SJSA1 (cell line): ENCODE results near the gene MOB1B. TPM values are rescaled to one million over a fixed set of nuclear protein-coding genes. Genes with fewer than 3 reads are reported as not detected.

ENCODE experiments used
- DNase-seq, 2 experiments: peaks; one replicate each; pipeline ENCODE4 v3.0.0-alpha.2; 2015 to 2020; ENCODE audit warnings: low spot score in 2 of 2, low read depth in 1 of 2
- H3K27ac ChIP-seq: fragments of 250-450 bp; sonication (Bioruptor Pico); 2 replicates; pipeline ENCODE4 v1.5.1; 2020; ENCODE audit warnings: mild to moderate bottlenecking, moderate library complexity
- H3K27me3 ChIP-seq: fragments of 250-450 bp; sonication (Bioruptor Pico); replicated peaks from 2 replicates; pipeline ENCODE4 v1.5.1; 2020; ENCODE audit warnings: mild to moderate bottlenecking, moderate library complexity
- H3K36me3 ChIP-seq: fragments of 250-450 bp; sonication (Bioruptor Pico); 2 replicates; pipeline ENCODE4 v1.5.1; 2020; ENCODE audit warnings: mild to moderate bottlenecking
- H3K4me1 ChIP-seq: fragments of 250-450 bp; sonication (Bioruptor Pico); replicated peaks from 2 replicates; pipeline ENCODE4 v1.6.1; 2021; ENCODE audit warnings: mild to moderate bottlenecking
- H3K4me3 ChIP-seq: fragments of 250-450 bp; sonication (Bioruptor Pico); 2 replicates; pipeline ENCODE4 v1.5.1; 2020; ENCODE audit warnings: mild to moderate bottlenecking
- H3K9me3 ChIP-seq: fragments of 250-450 bp; sonication (Bioruptor Pico); replicated peaks from 2 replicates; pipeline ENCODE4 v1.5.1; 2020; ENCODE audit warnings: mild to moderate bottlenecking
- total RNA-seq: library from RNA; depleted of rRNA; stranded (reverse); fragments of >200 nt; shearing (Covaris generic); gene quantifications from 2 replicates; pipeline ENCODE4 v1.2.3, GENCODE V29; 2014

Gene MOB1B
- total RNA-seq, 1 experiment from 2014 or later = 12.9 TPM

GRCh38 chr4:70948665-70949260, 46.6 kb downstream of the MOB1B start:
- Histone ChIP-seq H3K4me3 (no peak overlapping the region), H3K27me3 (no peaks in the 10 kb centered on the region), H3K36me3 (no peaks in the 10 kb centered on the region), H3K27ac (no peak overlapping the region), H3K4me1 (peaks cover 10% of the 10 kb centered on the region), H3K9me3 (no peaks in the 10 kb centered on the region)
- no peak for DNase-seq

GRCh38 chr4:70954032-70954431, 51.9 kb downstream of the MOB1B start:
- no peaks in the 10 kb centered on the region for H3K9me3 ChIP-seq
- no peaks in the 10 kb centered on the region for H3K27me3 ChIP-seq
- DNase-seq = no peak

GRCh38 chr4:70956549-70957210, 54.5 kb downstream of the MOB1B start:
- Histone ChIP-seq H3K27ac (no peak overlapping the region), H3K36me3 (peaks cover 17% of the 10 kb centered on the region; the same call in 1 of the 2 replicates), H3K4me1 (peaks cover 6% of the 10 kb centered on the region; the same call in 1 of the 2 replicates), H3K27me3 (no peaks in the 10 kb centered on the region), H3K9me3 (no peaks in the 10 kb centered on the region), H3K4me3 (no peak overlapping the region)
- DNase-seq = no peak

More at GRCh38 chr4:70954032-70954431, 51.9 kb downstream of the MOB1B start:
- H3K36me3 ChIP-seq = peaks cover 1% of the 10 kb centered on the region; the same call in 1 of the 2 replicates
- no peak overlapping the region for H3K4me3 ChIP-seq
- H3K4me1 ChIP-seq = peaks cover 4% of the 10 kb centered on the region; the same call in 1 of the 2 replicates
- no peak overlapping the region for H3K27ac ChIP-seq

GRCh38 chr4:70958681-70959080, 56.5 kb downstream of the MOB1B start:
- Histone ChIP-seq H3K4me1 (peaks cover 6% of the 10 kb centered on the region; the same call in 1 of the 2 replicates), H3K27me3 (no peaks in the 10 kb centered on the region), H3K27ac (no peak overlapping the region), H3K9me3 (no peaks in the 10 kb centered on the region), H3K4me3 (no peak overlapping the region), H3K36me3 (peaks cover 17% of the 10 kb centered on the region; the same call in 1 of the 2 replicates)
- DNase-seq = peak in 1 of 2 experiments; percentile 36

DNA sequence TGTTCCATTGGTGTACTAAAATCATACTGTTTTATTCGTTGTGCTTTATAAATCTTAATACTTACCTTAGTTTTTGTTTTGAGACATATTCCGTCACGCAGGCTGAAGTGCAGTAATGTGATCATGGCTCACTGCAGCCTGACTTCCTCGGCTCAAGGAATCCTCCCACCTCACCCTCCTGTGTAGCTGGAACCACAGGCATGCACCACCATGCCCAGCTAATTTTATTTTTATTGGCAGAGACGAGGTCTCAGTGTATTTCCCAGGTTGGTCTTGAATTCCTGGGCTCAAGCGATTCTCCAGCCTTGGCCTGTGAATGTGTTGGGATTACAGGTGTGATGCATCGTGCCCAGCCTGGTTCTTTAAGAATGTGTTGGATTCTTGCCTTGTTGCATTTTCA, 66.9 kb downstream of the MOB1B start:
- H3K9me3 ChIP-seq = no peaks in the 10 kb centered on the region
- no peak overlapping the region for H3K4me3 ChIP-seq
- H3K4me1 ChIP-seq = no peaks in the 10 kb centered on the region
- H3K27ac ChIP-seq = no peak overlapping the region
- H3K36me3 ChIP-seq = peaks cover 15% of the 10 kb centered on the region
- H3K27me3 ChIP-seq = no peaks in the 10 kb centered on the region
- DNase-seq = no peak

GRCh38 chr4:70976252-70976651, 74.1 kb downstream of the MOB1B start:
- H3K27ac ChIP-seq = no peak overlapping the region
- H3K4me1 ChIP-seq = no peaks in the 10 kb centered on the region
- H3K9me3 ChIP-seq = no peaks in the 10 kb centered on the region
- DNase-seq = no peak
- H3K36me3 ChIP-seq = peaks cover 24% of the 10 kb centered on the region
- H3K4me3 ChIP-seq = no peak overlapping the region
- no peaks in the 10 kb centered on the region for H3K27me3 ChIP-seq

DNA sequence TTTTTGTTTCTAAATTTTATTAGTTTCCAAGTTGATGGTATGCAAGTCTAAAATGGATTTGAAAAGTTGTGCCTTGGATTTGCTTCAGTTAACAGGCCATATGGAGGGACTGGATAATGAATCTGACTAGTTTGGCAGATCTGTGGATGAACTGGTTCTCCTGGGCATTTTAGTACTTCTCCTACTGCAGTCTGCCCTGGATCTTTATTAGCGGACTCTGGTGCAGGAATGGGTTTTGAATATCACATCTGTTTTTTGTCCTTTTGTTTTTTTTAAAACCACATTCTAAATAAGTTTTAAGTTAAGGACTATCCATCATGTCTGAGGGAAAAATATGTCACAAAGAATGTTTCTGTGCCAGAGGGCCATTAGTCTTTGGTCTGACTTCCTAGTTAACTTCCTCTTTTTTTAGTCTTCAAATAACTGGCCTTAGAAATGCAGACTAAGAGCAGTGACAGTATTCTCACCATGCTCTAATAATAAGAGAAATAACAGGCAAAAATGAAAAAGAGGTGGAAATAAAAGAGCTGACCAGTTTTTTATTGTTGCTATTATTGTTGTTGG, 77.4 kb downstream of the MOB1B start:
- no peak for DNase-seq
- Histone ChIP-seq H3K27ac (no peak overlapping the region), H3K4me3 (no peak overlapping the region), H3K4me1 (no peaks in the 10 kb centered on the region), H3K36me3 (peaks cover 24% of the 10 kb centered on the region), H3K27me3 (no peaks in the 10 kb centered on the region; the same call in 1 of the 2 replicates), H3K9me3 (no peaks in the 10 kb centered on the region)

- no peaks in the 10 kb centered on the region for H3K9me3 ChIP-seq
- no peaks in the 10 kb centered on the region; the same call in 1 of the 2 replicates for H3K27me3 ChIP-seq
- DNase-seq = no peak
- H3K4me3 ChIP-seq = no peak overlapping the region
- H3K27ac ChIP-seq = no peak overlapping the region
- H3K4me1 ChIP-seq = no peaks in the 10 kb centered on the region
- H3K36me3 ChIP-seq = peaks cover 24% of the 10 kb centered on the region
Measured at GRCh38 chr4:70980196-70980595, 78.0 kb downstream of the MOB1B start.

- DNase-seq = no peak
- no peaks in the 10 kb centered on the region; the same call in 1 of the 2 replicates for H3K27me3 ChIP-seq
Measured at GRCh38 chr4:70984106-70984505, 81.9 kb downstream of the MOB1B start.

DNA sequence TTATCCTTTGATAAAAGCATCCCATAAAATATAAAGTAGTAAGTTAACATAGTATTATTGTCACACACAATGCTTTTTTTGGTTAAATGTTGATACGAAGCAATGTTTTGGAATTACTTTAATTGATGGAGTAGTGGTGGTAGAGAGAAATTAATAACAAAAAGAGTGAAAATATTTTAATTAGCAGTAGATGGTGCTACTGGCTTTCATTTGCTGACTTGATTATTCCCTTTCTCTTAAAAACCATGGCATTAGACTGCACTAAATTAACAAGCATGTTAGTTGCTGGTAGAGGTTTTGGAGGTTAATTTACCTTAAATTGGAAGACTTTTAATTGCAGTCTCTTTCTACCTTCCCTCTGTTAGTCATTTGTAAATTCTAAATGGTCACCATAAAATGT, 82.4 kb downstream of the MOB1B start:
- Histone ChIP-seq H3K36me3 (peaks cover 3% of the 10 kb centered on the region; the same call in 1 of the 2 replicates), H3K4me3 (no peak overlapping the region), H3K27me3 (no peaks in the 10 kb centered on the region; the same call in 1 of the 2 replicates), H3K4me1 (no peaks in the 10 kb centered on the region), H3K9me3 (no peaks in the 10 kb centered on the region), H3K27ac (no peak overlapping the region)
- DNase-seq = no peak

More at GRCh38 chr4:70984106-70984505, 81.9 kb downstream of the MOB1B start:
- Histone ChIP-seq H3K36me3 (peaks cover 7% of the 10 kb centered on the region; the same call in 1 of the 2 replicates), H3K27ac (no peak overlapping the region), H3K4me3 (no peak overlapping the region), H3K4me1 (no peaks in the 10 kb centered on the region), H3K9me3 (no peaks in the 10 kb centered on the region)

DNA sequence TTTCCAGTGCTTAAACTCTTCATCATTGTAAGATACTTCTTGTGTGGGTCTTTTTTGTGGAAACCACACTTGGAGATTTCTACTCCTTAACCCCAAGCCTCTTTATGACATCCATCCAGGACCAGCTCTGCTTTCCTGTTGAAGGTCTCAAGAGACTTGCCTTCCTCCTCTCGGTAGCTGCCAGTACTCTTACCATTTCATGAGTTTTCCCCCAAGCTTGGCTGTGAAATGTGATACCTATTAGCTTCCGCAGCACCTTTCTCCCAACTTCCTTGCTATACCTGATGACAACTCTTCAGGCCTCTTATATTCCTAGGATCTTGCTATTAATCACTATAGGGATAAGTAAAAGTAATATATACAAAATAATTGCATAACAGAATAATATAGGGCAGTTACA, 89.4 kb downstream of the MOB1B start:
- peaks cover 18% of the 10 kb centered on the region for H3K4me1 ChIP-seq
- DNase-seq = no peak
- no peaks in the 10 kb centered on the region for H3K9me3 ChIP-seq
- H3K36me3 ChIP-seq = peaks cover 13% of the 10 kb centered on the region
- H3K27me3 ChIP-seq = no peaks in the 10 kb centered on the region
- no peak overlapping the region for H3K27ac ChIP-seq
- H3K4me3 ChIP-seq = no peak overlapping the region

- H3K4me1 ChIP-seq = peaks cover 18% of the 10 kb centered on the region
- H3K4me3 ChIP-seq = peak overlapping the region; percentile 66
- no peaks in the 10 kb centered on the region for H3K9me3 ChIP-seq
- H3K27ac ChIP-seq = no peak overlapping the region; the same call in 1 of the 2 replicates
- no peaks in the 10 kb centered on the region for H3K27me3 ChIP-seq
- peaks cover 14% of the 10 kb centered on the region for H3K36me3 ChIP-seq
- no peak for DNase-seq
Measured at GRCh38 chr4:70992391-70992881, 90.3 kb downstream of the MOB1B start.

- DNase-seq = peak; percentile 92 to 95
- Histone ChIP-seq H3K9me3 (no peaks in the 10 kb centered on the region), H3K4me3 (peak within 1 kb of the TSS; percentile 66), H3K36me3 (peaks cover 22% of the 10 kb centered on the region), H3K4me1 (peaks cover 18% of the 10 kb centered on the region), H3K27ac (peak within 1 kb of the TSS; percentile 64), H3K27me3 (no peaks in the 10 kb centered on the region)
Measured at GRCh38 chr4:70993181-70994068, 91.3 kb downstream of the MOB1B start, which contains the start of gene DCK. Gene DCK, plus strand, starts transcription at chr4:70993649. Its CDS starts 187 bp downstream, at chr4:70993836.
